Keratinocyte (primary cell): ENCODE measurements around the gene C7orf57.

ENCODE experiments used
- CTCF ChIP-seq, 3 experiments: IDR thresholded peaks in 1 of 3; conservative IDR thresholded peaks in 1 of 3; optimal IDR thresholded peaks in 1 of 3; 2 replicates in 2 of 3; 3 replicates in 1 of 3; pipeline versions ENCODE3 to v1.5.1; 2011; ENCODE audit warnings: low read length in 3 of 3, mild to moderate bottlenecking in 3 of 3, moderate library complexity in 2 of 3, control low read depth in 1 of 3, inconsistent platforms in 1 of 3; ENCODE audit not compliant: insufficient read depth in 2 of 3; ENCODE audit errors: extremely low read depth in 1 of 3
- EZH2 ChIP-seq: IDR thresholded peaks from one replicate; pipeline ENCODE4 v1.6.1; 2012; ENCODE audit warnings: inconsistent platforms, mild to moderate bottlenecking, low read length, moderate library complexity

- TF ChIP-seq CTCF (optimal IDR thresholded peaks at IDR 0.05 in 1 of 3, IDR thresholded peaks at IDR 0.05 in 1 of 3, conservative IDR thresholded peaks at IDR 0.05 in 1 of 3; ENCODE audit: extremely low read depth in 1 of 3, insufficient read depth in 2 of 3, low read length in 3 of 3) (no peak), EZH2 (no peak)
These were observed 44.1 kb upstream of the C7orf57 start for GRCh38 chr7:47991270-47991669.
